Mucosa of descending colon (tissue), 3 donors: ENCODE measurements around the gene GLT8D2. TPM values are rescaled to one million over a fixed set of nuclear protein-coding genes. Genes with fewer than 3 reads are reported as not detected.
A peak's percentile ranks its signal among the peaks of the same experiment; 100 is the strongest.

ENCODE experiments used
- ATAC-seq: fragments of 200-7000 bp; cut with Tn5 transposase; one replicate; pipeline ENCODE4 v1.9.1; 2020; ENCODE audit warnings: mild to moderate bottlenecking, moderate library complexity
- DNase-seq, 3 donors: peaks; one replicate each; pipeline ENCODE4 v3.0.0-alpha.2; 2020
- H3K36me3 ChIP-seq: fragments of 200-600 bp; one replicate; pipeline ENCODE4 v1.8.0; 2021; ENCODE audit warnings: low read depth, mild to moderate bottlenecking
- H3K4me1 ChIP-seq: fragments of 200-600 bp; one replicate; pipeline ENCODE4 v1.8.0; 2021; ENCODE audit warnings: low read depth, mild to moderate bottlenecking
- H3K4me3 ChIP-seq: fragments of 200-600 bp; one replicate; pipeline ENCODE4 v1.8.0; 2021; ENCODE audit warnings: mild to moderate bottlenecking
- H3K9me3 ChIP-seq: fragments of 200-600 bp; one replicate; pipeline ENCODE4 v1.8.0; 2021; ENCODE audit warnings: mild to moderate bottlenecking
- CTCF ChIP-seq: fragments of 200-600 bp; IDR thresholded peaks from one replicate; pipeline ENCODE4 v1.8.0; 2022; ENCODE audit warnings: antibody characterized with exemption, mild to moderate bottlenecking
- intact Hi-C, 2 donors: fragments of 100-400 bp; cut with DNase I in 1 of 2; cut with micrococcal nuclease in 1 of 2; formaldehyde crosslinking; loops; one replicate each; pipeline versions ENCODE4 v1.11.0 to v1.11.1; 2022; cut with DNase I, micrococcal nuclease
- long read RNA-seq, 2 donors: library from polyadenylated mRNA; unstranded; transcript quantifications; one replicate each; pipeline ENCODE4 v2.0.0, GENCODE V29; 2019 to 2021
- total RNA-seq, 3 donors: library from RNA; stranded (reverse); fragmentation: NEBNext Ultra II Directional in 2 of 3; extraction: Animal tissue kit (Norgen Biotek cat#: 25700) in 2 of 3; gene quantifications; one replicate each; pipeline versions ENCODE4 v1.2.1 to v1.2.4, GENCODE V29; 2021 to 2023
- donor health status: DM: no; HTN: no; CAD: no; lungs with moderate emphysema.
- donor health status: DM: no; HTN: no; CAD: no.
- donor health status: DM: no; HTN: yes; CAD: no.

The GLT8D2 gene
- 10 to 100 TPM in 1 of 3 donors, 1 to 10 TPM in 2; 2.5 to 13.7 (median 4.4) TPM for total RNA-seq
- long read RNA-seq, donor 1, transcript GLT8D2-201 (11 exons, 1,880 nt), result major isoform, 12 of 15 reads
- long read RNA-seq, donor 1, partial matches to known transcripts, result 1 of 15 reads
- long read RNA-seq, donor 1, other reads (novel, unspliced or antisense), result 2 of 15 reads
- long read RNA-seq, donor 2, transcript GLT8D2-201 (11 exons, 1,880 nt), result major isoform, 6 of 7 reads
- long read RNA-seq, donor 2, partial matches to known transcripts, result 0 of 7 reads
- long read RNA-seq, donor 2, other reads (novel, unspliced or antisense), result 1 of 7 reads

- intact Hi-C loops, result no loop called here
- DNase-seq (peak; percentile 21 to 59 (median 42)), ATAC-seq (peak; percentile 53)
- Histone ChIP-seq H3K9me3 (no peaks in the 10 kb centered on the region), H3K4me1 (no peaks in the 10 kb centered on the region), H3K4me3 (no peak within 1 kb of the TSS), H3K36me3 (no peaks in the 10 kb centered on the region)
- TF ChIP-seq CTCF, result no peak
Measured at GRCh38 chr12:104049903-104050356, at the start of gene GLT8D2. GLT8D2 (minus strand) TSS chr12:104050187; CDS start chr12:104019648, 30,539 bp downstream.

GRCh38 chr12:104097954-104098353 is 48.0 kb upstream of the GLT8D2 start:
- H3K36me3 ChIP-seq, result no peaks in the 10 kb centered on the region

GRCh38 chr12:104095289-104095688 is 45.3 kb upstream of the GLT8D2 start:
- Histone ChIP-seq H3K4me3 (no peak overlapping the region), H3K9me3 (no peaks in the 10 kb centered on the region), H3K36me3 (no peaks in the 10 kb centered on the region), H3K4me1 (no peaks in the 10 kb centered on the region)
- no peak for TF ChIP-seq CTCF
- intact Hi-C loops, result no loop called here
- DNase-seq, result no peak
- ATAC-seq, result no peak

More at GRCh38 chr12:104097954-104098353, 48.0 kb upstream of the GLT8D2 start:
- Histone ChIP-seq H3K9me3 (no peaks in the 10 kb centered on the region), H3K4me1 (no peaks in the 10 kb centered on the region), H3K4me3 (no peak overlapping the region)
- no peak for TF ChIP-seq CTCF
- DNase-seq (no peak), ATAC-seq (no peak)
- intact Hi-C loops, result no loop called here

GRCh38 chr12:104094284-104094683 is 44.3 kb upstream of the GLT8D2 start:
- no peak for TF ChIP-seq CTCF
- intact Hi-C loops, result no loop called here
- Histone ChIP-seq H3K9me3 (no peaks in the 10 kb centered on the region), H3K4me1 (no peaks in the 10 kb centered on the region), H3K36me3 (no peaks in the 10 kb centered on the region), H3K4me3 (no peak overlapping the region)
- DNase-seq (no peak), ATAC-seq (no peak)

- H3K4me1 ChIP-seq, result no peaks in the 10 kb centered on the region
- ATAC-seq (no peak), DNase-seq (no peak)
- H3K36me3 ChIP-seq, result peaks cover 7% of the 10 kb centered on the region
- intact Hi-C loops, result no loop called here
- H3K4me3 ChIP-seq, result no peak overlapping the region
- no peak for TF ChIP-seq CTCF
- no peaks in the 10 kb centered on the region for H3K9me3 ChIP-seq
Measured at GRCh38 chr12:104091136-104091535, 41.1 kb upstream of the GLT8D2 start.
